ENCODE results near the gene LIMS2. TPM values are rescaled to one million over a fixed set of nuclear protein-coding genes. Genes with fewer than 3 reads are reported as not detected.

The LIMS2 gene
- total and polyA plus RNA-seq, 8 donors = 22.4 to 122 (median 27.3) TPM

DNA sequence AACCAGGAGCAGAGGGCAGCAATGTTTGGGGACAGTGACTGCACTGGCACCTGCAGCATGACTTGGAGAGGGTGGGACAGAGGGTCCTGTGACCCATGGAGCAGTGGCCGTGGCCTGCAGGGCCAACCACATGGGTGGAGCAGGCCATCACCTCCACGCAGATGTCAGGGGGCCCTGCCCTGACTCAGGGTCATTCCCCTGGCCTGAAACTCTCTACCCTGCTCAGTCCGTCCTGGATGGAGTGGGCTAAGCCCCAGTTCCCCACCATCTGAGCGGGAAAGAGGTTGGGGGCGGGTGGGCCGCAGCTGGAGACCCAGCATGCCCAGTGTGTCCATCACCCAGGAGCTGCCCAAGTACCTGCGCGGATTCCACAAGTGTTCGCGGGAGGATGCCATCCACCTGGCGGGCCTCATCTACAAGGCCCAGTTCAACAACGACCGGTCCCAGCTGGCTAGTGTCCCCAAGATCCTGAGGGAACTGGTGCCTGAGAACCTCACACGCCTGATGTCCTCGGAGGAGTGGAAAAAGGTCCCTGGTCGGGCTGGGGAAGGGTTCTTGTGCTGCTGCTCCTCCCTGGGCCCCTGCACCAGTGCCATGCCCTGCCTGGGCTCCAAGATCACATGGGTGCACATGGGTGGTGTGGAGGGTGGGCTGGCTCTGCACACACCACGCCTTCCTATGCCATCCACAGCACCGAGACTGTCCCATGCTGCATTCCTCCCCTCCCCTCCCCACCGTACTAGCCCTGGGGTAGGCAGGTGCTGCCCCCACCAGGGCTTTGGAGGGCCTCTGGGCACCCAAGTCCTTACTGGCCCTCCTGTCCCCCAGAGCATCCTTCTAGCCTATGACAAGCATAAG lies 39.7 kb downstream of the LIMS2 start:
- intact Hi-C loops (cut with DNase I) = no loop called here
- peaks cover 17 to 83% of the 10 kb centered on the region in 2 donors for H3K4me1 ChIP-seq
- ATAC-seq (no peak), DNase-seq (no peak)
- H3K36me3 ChIP-seq = peaks cover 0 to 11% of the 10 kb centered on the region in 2 donors
- H3K4me3 ChIP-seq = no peak overlapping the region
- no peaks in the 10 kb centered on the region for H3K9me3 ChIP-seq
- peak overlapping the region in 1 of 2 donors; percentile 92 for H3K27ac ChIP-seq
- H3K27me3 ChIP-seq = no peaks in the 10 kb centered on the region
- no peak for TF ChIP-seq CTCF (IDR thresholded peaks at IDR 0.05)

DNA sequence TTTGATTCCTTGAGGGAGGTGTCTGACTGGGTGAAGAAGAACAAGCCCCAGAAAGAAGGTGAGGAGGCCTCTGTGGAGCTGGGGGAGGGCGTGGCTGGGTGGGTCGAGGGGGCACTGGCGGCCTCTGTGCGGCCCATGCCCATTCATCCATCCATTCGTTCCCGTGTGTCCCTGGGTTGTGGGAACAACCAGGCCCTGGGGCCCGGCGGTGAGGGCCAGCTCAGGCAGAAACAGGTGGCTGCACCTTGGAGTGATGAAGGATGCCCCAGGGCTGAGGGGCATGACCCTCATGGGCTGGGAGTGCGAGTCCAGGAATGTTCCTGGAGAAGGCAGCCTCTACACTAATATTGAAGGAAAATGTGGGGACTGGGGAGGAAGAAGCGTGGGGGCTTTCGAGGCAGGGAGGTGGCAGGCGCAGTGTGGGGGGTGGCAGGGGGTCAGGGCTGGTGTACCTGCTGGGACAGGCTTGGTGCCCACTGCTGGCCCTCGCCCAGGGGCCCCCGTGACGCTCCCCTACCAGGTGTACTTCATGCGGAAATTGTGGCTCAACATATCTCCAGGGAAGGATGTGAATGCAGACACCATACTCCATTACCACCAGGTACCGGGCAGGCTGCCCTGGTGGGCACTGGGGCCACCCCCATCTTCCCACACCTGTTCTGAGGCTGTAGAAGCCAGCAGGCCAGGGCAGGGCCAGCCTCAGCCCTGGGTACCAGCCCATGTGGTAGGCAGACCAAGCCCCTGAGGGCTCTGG lies 40.5 kb downstream of the LIMS2 start:
- peak overlapping the region in 1 of 2 donors; percentile 49 for H3K27ac ChIP-seq
- no peak overlapping the region for H3K4me3 ChIP-seq
- peaks cover 0 to 3% of the 10 kb centered on the region in 2 donors for H3K36me3 ChIP-seq
- H3K27me3 ChIP-seq = no peaks in the 10 kb centered on the region
- no peak for TF ChIP-seq CTCF (IDR thresholded peaks at IDR 0.05)
- peaks cover 17 to 82% of the 10 kb centered on the region in 2 donors for H3K4me1 ChIP-seq
- intact Hi-C loops (cut with DNase I) = no loop called here
- ATAC-seq = no peak
- peak in 1 of 4 donors; percentile 67 for DNase-seq
- H3K9me3 ChIP-seq = no peaks in the 10 kb centered on the region

DNA sequence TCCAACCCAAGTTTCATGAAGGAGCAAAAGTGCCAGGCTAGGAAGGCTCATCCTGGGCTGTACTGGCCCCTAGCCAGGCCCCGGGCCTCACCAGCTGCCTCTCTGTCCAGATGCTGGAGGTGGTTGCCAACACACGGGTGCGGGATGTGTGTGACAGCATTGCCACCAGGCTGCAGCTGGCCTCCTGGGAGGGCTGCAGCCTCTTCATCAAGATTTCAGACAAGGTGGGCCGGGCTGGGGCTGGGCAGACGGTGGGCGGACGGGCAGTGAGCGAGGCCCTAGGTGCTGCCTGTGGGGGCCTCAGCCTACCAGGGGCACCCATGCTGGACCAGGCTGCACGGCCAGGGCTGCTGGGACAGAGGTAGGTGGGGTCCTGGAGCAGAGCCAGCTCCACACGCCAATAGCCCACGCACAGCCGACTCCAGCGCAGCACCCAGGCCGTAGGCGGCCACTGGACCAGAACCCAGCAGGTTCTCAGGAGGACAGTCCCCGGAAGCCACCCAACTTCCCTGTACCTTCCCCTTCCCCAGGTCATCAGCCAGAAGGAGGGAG lies 41.2 kb downstream of the LIMS2 start:
- H3K27me3 ChIP-seq = no peaks in the 10 kb centered on the region
- H3K9me3 ChIP-seq = no peaks in the 10 kb centered on the region
- intact Hi-C loops (cut with DNase I) = no loop called here
- no peak for TF ChIP-seq CTCF (IDR thresholded peaks at IDR 0.05)
- no peak overlapping the region for H3K4me3 ChIP-seq
- H3K27ac ChIP-seq = peak overlapping the region in 1 of 2 donors; percentile 49
- DNase-seq = no peak
- peaks cover 17 to 75% of the 10 kb centered on the region in 2 donors for H3K4me1 ChIP-seq
- no peak for ATAC-seq
- H3K36me3 ChIP-seq = no peaks in the 10 kb centered on the region

DNA sequence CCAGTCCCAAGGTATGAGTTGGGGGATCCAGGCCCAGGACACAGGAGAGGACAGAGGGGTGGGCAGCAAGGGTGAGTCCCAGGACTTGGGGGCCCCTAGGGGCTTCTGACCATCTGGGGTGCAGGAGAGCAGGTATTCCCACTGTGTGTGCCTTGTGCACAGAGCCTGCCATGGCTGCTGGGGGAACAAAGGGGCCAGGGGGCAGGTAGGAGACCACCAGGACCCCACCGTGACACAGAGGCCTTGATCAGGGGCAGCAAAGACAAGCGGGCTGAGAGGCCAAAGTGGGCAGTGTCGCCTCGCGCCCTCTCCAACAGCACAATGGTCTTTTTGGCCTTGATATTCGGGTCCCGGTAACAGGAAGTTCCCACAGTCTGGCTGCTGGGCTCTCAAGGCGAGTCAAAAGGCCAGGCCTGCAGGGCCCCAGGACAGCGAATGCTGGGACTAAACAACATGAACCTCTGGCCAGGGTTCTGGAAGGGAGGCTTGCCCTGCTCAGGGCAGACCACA lies 41.7 kb downstream of the LIMS2 start:
- ATAC-seq (no peak), DNase-seq (peak in 1 of 4 donors; percentile 65)
- intact Hi-C loops (cut with DNase I) = no loop called here
- Histone ChIP-seq H3K36me3 (no peaks in the 10 kb centered on the region), H3K27me3 (no peaks in the 10 kb centered on the region), H3K4me3 (no peak overlapping the region), H3K4me1 (peaks cover 17 to 70% of the 10 kb centered on the region in 2 donors), H3K9me3 (no peaks in the 10 kb centered on the region), H3K27ac (peak overlapping the region in 1 of 2 donors; percentile 49)
- TF ChIP-seq CTCF (IDR thresholded peaks at IDR 0.05) = no peak

All from left lung (tissue), 10 donors.